ENCODE measurements around the gene AJAP1.

The AJAP1 gene

DNA sequence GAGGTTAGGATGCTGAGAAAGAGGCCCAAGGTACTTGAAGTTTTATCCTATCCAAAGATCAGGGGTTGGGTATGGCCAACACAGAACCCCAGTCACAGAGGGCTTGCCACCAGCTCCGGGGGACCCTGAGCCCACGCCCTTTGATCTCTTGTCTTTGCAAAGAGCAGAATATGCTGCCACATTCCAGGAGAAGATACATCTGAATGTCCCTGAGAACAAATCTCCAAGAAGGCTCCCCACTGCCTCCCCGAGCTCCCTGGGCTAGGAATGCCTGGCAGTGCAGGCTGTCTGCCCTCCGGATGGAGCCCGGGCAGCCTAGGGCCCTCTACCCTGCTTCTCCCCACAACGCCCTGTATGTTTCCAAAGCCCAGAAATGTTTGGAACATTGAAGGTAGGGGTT lies 49.2 kb downstream of the AJAP1 start:
- DNase-seq = no peak

DNA sequence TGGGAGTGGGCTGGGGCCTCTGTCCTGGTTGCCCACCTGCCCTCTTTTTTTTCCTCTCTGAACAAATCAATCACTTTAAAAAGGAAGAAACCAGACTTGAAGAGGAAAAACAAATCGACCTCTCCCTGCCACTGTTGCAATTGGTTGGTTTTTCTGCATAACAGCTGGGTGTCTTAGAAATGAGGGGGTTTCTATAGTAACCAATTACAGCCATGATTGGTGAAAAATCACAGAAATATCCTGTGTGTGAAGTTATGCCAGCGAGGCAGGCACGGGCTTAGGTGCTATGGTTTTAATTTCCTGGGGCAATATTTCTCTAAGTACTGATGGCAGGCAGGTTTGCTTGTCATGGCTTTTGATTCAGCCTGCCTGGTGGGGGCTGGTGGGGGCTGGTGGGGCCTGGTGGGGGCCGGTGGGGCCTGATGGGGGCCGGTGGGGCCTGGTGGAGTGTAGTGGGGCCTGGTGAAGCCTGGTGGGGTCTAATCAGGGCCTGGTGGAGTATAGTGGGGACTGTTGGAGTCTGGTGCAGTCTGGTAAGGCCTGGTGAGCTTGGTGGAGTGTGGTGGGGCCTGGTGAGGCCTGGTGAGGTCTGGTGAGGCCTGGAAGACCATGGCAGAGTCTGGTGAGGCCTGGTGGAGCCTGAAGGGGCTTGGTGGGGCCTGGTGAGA lies 54.6 kb downstream of the AJAP1 start:
- DNase-seq = no peak

GRCh38 chr1:4709641-4710040 lies 55.2 kb downstream of the AJAP1 start:
- no peak for DNase-seq

DNA sequence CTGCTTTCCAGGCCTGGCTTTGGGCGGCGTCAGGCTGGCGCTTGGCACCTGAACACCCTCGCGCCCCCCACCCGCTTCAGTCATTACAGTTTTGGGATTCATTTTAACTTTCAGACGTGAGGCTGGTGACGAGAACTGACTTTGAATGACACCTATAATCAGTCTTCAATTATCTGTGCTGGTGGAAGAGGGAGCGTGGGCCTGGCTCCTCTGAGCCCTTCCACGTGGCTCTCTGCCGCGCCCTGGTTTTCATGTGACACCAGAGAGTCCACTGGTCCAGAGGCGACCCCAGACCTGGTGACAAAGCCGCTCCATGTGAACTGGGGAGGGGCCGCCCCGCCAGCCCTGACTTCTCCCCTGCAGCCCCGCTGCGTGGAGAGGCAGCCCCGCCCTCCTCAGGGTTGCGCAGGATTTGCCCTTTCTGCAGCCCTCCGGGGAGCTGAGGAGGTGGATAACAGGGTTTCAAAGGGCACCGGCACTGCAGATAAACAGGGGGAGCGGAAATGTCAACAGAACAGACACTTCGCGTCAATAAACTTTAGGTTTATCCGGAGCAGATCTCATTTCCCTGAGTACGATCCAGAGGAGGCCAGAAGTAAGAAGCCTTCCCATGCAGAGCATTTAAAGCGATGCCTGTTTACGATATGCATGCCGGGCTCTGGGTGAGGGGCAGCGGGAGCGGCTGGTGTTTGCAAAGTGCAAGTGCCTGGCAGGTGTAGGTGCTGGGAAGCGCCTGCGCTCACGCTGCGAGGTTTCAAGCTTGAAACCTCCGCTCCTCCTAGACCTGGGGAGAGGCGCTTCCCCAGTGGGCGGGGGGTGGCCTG lies 56.4 kb downstream of the AJAP1 start:
- no peak for DNase-seq

- DNase-seq = no peak
Measured at GRCh38 chr1:4711416-4712275, 57.2 kb downstream of the AJAP1 start.

DNA sequence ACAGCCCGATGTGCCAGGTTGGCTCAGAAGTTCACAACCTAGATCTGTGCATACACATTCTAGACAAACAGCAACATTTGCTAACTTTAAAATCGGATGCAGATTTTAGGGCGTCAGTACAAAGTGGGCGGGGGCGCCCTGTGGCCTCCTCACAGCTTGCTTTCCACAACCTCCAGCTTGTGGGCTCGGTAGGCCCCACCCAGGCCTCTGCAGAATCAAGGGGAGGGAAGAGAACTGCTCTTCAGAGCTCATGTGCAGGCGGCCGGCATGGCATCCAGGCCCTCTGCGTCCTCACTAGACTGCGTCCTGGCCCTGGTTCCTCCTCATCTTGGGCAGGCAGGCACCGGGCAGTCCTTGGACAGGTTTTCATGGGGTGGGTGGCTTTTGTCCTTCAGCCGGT lies 59.3 kb downstream of the AJAP1 start:
- DNase-seq = no peak

DNA sequence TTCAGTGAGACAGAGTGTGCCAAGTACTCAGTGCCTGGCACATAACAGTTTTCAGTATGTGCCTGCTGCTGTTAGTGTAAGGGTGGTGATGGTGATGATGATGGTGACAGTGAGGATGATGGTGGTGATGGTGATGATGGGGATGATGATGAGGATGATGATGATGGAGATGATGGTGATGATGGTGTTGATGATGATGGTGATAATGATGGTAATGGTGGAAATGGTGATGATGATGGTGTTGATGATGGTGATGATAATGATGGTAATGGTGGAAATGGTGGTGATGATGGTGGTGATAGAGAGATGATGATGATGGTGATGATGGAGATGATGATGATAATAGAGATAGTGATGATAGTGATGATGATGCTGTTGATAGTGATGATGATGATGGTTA lies 62.0 kb downstream of the AJAP1 start:
- DNase-seq = no peak

DNA sequence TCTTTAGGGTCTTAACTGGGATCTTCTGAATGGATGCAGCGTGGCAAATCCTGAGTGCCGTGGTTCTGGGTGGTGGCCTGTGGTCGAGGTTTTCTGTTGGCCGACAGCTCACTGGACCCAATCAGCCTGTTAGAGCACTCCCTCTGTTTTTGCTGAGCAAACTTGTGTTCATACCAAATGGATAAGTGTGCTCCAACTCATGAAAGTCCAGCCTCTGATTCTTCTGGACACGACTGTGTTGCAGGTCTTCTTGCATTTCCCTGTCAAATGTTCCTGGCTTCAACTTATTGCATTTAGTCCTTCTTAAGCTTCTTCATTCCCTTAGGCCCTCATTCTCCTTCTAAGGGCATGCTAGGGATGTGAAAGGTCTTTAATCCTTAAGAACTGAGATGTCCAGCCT lies 63.7 kb downstream of the AJAP1 start:
- DNase-seq = no peak

DNA sequence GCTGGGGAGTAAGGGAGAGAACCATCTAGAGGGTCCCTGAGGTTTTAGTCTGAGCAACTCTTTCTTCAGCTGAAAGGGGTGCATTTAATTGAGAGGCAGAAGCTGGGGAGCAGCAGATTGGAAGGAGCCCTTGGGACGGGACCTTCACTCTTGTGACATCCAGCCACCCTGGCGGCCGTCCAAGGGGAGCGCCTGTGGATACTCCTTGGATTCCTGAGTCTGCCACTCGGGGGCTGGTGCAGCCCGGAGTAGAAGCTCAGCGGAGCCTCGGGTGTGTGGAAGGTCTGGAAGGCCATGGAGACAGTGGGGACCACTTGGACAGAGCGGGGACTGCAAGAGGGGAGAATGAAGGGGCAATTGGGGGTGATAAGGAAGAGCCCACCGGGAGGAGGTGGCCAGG lies 68.7 kb downstream of the AJAP1 start:
- DNase-seq = no peak

DNA sequence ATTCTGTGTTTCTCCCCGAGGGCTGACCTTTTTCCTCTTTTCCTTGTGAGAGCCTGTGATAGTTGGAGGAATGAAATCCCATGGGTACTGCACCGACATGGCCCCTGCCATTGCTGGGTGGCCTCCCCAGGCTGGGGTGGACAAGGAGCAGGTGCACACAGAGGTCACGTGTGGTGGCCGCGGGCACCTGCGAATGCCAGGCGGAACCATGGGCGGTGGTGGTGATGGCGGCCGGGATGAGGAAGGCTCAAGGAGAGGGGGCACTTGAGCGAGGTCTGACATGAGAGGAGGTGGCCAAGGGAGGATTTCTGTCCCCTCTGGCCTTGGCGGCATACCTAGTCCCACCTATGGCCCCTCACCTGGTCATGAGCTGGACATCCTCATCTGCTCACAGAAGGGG lies 69.6 kb downstream of the AJAP1 start:
- DNase-seq = no peak

- DNase-seq = no peak
Measured at GRCh38 chr1:4724695-4725250, 70.4 kb downstream of the AJAP1 start.

DNA sequence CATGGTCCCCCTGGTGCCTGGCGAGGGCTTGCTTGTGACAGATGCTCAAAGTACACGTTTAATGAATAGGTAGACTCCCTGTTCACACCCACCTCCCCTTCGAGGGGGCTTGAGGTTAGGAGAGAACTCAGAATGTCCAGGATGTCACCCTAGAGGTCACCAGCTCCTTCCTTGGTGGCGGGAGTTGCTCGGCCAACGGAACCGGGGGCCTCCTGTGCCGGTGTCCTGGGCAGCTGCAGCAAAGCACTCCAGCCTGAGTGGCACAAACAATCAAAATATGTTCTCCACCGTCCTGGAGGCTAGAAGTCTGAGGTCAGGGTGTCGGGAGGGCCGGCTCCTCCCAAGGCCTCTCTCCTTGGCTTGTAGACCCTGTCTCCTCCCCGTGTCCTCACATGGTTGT lies 71.0 kb downstream of the AJAP1 start:
- DNase-seq = no peak

GRCh38 chr1:4726620-4727341 lies 72.4 kb downstream of the AJAP1 start:
- DNase-seq = no peak

DNA sequence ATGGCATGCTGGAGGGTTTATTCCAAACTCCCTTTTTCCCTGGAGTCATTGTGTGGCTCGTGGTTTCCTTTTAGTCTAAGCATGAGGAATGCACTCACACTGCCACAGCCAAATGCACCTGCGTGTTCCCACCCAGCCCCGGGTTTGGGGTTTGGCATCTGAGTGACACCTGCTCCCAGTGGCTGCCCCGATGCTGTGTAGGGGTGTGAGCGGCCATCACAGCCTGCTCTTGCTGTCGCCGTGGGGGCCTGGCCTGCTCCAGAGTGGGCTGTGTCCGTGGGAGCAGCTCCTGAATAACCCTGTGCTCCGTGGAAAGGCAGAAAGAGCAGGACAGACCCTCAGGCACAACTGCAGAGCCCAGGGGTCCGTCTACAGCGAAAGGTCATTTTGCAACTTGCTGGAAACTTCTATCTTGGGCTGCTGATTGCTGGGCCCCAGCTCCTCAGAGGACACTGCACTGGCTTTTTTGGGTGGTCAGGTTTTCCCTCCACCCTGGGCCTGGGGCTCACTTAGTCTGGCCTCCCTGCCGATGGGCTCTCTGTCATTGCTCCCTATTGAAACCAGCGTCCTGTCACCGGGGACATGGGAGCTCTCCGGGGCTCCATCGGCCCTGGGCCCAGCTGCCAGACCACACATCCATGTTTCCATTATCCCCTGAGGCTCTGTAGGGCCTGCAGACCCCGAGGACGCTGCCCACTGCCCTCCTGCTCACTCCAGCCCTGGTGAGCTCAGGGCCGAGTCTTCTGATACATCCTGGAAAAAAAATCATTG lies 74.1 kb downstream of the AJAP1 start:
- DNase-seq = no peak

- no peak for DNase-seq
Measured at GRCh38 chr1:4729090-4729471, 74.7 kb downstream of the AJAP1 start.

DNA sequence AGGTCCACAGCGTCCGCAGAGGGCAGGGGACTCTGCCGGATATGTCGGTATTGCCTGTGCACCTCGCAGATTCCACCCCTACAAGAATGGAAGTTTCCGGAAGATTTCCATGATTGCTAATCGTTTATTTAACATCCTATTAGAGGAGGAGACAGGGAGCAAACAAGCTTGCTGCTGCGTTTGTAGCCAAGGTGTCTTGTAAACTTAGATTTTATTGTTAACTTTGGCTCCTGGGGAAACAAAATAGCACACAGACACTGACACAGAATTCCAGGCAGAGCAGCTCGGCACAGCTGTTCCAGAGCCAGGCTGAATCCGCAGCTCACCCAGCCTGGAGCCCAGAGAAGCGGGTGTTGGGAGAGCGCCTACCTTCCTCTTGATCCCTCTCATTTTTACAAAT lies 75.7 kb downstream of the AJAP1 start:
- no peak for DNase-seq

GRCh38 chr1:4733446-4734177 lies 79.2 kb downstream of the AJAP1 start:
- DNase-seq = no peak

DNA sequence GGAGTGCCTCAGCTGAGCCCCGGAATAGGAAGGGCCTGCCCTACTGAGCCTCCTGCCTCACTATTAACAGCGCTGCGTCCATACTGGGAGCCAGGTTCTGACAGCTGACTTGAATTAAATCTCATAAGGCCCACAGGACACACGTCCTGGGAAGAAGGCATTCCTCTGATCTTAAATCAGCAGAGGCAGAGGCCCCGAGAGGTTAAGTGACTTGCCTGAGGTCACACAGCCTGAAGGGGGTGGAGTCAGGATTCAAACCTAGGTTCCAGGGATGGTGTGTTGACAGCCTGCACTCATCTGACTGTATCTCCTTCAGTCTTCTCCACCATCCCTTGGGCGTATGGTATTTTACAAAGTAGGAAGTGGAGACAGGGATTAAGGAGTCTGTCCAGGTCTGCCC lies 79.8 kb downstream of the AJAP1 start:
- DNase-seq = no peak

DNA sequence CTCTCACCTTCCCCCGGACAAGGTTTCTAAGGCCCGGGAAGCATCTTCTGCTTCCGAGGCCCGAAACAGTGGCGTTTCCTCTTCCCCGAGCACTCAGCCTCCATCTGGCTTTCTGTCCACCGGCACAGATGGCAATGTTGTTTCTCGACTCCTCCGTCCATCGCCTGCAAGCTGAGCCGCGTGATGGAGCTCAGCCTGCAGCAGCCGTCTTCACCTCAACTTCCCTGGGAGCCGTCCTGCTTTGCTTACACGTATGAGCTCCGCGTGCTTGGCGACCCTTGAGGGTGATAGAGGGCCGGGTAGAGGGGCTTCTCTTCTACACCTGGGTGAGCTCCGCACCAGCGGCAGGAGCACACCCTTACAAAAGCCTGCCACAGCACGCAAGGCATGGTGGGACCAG lies 80.4 kb downstream of the AJAP1 start:
- DNase-seq = no peak

DNA sequence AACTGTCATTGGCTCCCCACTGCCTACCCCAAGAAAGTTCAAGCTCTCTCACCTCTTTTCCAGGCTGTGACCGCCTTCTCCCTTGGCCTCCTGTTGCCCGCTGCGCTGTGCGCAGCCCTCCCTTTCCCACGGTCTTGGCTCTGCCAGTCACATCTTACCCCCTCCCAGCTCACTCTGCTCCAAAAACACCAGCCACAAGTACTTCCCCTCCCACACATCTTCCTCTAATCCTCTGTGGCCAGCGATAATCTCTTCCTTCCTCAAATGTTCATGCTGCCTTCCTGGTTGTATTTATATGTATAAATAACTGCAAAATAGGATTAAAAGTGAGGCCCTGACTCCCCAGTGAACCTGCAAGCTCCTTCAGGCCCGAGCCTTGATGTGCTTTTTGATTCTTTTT lies 81.8 kb downstream of the AJAP1 start:
- DNase-seq = peak; percentile 9

DNA sequence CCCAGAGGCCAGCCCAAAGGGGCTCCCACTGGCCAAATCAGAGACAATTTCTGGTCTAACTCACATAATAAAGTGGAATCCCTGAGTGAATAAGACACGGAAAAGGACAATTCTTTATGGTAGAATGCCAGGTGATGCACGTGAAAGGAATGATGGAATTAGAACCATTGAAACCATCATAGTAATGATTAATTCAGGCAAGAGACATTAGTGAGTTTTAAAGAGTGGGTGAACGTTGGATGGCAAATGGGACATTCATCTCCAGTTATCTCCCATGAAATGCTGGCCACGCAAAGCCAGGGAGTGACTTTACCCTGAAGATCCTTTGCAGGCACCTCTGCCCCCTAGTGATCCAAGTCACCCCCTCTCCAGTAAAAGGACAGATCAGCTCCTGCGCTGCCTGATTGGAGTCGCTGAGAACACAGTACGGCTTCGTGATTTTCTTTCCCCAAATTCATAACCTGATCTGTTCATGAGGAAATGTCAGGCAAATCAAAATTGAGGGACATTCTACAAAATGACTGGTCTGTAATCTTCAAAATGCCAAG lies 87.5 kb downstream of the AJAP1 start:
- no peak for DNase-seq

Measured in CD4-positive, alpha-beta T cell treated with Interferon gamma for 1 hour (primary cell).